ENCODE results near the gene SMC5.
"Not testable (repeated sequence)": the region's sequence is repeated elsewhere in the genome, so short reads cannot be mapped to it uniquely, and the experiment has no call there.

SMC5 gene

DNA sequence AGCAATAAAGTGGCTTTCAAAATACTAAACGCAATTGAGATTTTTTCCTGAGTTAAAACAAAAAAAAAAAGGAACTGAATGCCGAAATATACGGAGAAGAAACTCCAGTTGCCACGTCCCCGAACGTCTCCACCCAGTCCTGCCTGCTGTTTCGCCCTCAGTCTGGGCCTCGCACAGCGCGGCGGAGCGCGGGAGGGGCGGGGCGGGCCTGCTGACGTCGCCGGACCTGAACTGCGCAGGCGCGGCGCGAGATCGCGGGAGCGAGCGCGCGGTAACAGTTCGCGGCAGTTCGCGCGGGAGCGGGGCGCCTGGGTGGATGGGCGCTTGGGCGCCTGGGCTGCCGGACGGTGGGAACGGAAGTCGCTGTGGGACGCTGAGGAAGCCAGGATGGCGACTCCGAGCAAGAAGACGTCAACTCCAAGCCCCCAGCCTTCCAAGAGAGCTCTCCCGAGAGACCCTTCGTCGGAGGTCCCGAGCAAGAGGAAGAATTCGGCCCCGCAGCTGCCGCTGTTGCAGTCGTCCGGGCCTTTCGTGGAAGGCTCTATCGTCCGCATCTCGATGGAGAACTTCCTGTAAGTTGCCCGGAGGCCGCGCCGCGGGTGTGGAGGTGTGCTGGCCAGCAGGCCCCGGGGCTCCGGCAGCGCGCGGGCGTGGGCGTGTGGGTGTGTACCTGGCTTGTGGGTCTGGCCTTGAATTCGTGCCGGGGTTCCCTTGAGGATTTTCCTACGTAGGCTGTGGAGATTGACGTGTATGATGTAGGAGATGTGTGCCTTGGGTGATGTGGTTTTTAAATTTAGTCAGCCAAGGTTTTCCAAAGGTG is at the start of gene SMC5:
TSS of gene SMC5 (plus strand) at position 287 of the 820 bp plus-strand sequence. CDS start at position 388, 101 bp downstream.
- peak; percentile 91 for DNase-seq (ENCODE audit: low spot score)

DNA sequence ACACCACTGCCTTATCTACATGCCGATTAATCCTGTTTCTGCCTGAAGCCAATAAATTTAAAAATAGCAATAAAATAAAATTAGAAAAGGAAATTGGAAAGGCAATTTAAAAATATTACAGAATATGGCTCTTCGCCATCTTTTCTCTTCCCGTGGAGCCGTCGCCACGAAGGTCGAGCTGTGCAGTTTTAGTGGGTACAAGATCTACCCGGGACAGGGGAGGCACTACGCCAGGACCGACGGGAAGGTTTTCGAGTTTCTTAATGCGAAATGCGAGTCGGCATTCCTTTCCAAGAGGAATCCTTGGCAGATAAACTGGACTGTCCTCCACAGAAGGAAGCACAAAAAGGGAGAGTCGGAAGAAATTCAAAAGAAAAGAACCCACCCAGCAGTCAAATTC is 41.7 kb upstream of the SMC5 start:
- DNase-seq (ENCODE audit: low spot score), result no peak

DNA sequence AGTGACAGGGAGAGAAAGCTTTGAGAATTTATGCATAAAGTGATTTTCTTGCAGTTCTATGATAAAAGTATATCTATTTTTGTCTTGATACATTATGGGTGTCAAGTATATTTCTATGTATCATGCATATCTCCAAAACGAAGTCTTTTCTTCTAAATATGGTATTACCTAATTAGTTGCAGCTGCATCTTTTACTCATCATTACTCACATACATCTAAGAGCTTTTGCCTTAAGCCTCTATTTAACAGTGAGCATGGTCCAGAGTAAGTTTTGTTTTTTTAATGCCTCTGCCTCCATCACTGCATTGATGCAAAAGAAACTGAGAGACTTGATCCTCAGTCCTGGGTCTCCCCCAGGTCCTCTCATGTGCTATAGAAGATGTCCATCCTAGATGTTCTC is 40.0 kb upstream of the SMC5 start:
- DNase-seq (ENCODE audit: low spot score), result no peak

DNA sequence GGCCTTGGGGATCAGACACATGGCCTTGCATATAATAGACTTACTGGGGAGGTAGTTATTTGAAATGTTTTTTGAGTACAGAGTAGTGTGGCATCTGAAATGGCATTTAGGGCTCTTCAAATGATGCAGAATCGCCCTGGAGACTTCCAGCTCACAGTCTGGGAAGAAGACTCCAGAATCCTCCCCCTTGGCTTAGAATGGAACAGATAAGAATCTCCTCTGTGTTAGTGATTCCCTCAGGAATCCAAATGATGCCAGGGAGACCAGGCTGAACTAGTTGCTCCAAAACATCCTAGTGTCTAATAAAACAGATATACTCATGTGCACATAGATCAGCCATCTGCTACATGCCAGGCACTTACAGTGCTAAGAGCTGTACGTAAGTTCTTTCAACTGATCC is 38.6 kb upstream of the SMC5 start:
- no peak for DNase-seq (ENCODE audit: low spot score)

DNA sequence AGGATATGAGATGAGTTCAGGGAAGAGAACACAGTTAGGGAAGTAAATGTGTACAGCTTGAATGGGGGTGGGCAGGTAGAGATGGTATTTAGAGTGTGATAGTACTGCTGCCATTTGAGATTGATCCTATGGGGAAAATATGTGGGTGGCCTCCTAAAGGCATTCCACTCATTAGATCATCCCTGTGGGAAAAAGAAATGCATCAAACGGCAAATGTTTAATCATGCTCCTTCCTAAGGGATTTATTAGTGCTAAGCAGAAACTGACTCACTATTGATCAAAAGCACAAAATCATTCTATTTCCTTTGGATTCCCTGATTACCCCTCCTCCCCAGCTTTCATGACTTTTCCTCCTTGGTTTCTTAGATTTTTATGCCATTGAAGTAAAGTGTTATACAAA is 36.4 kb upstream of the SMC5 start:
- no peak for DNase-seq (ENCODE audit: low spot score)

DNA sequence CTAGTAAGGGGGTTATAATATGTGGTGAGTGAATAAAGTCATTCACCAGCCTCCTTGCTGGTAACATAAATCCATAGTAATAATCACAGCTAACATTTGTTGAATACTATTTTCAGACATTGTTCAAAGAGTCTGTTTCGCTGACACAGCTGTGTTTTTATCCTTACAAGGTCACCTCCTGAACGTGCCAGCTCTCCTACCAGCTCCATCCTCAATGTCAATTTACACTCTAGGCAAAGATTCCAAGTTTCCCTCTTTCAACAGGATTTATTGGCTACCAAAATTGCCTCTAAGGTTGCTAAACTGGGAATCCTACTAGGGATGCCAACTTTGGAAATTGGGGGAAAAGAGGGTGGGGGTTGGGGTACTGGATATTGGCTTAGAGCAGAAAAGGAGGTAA is 30.7 kb upstream of the SMC5 start:
- no peak for DNase-seq (ENCODE audit: low spot score)

DNA sequence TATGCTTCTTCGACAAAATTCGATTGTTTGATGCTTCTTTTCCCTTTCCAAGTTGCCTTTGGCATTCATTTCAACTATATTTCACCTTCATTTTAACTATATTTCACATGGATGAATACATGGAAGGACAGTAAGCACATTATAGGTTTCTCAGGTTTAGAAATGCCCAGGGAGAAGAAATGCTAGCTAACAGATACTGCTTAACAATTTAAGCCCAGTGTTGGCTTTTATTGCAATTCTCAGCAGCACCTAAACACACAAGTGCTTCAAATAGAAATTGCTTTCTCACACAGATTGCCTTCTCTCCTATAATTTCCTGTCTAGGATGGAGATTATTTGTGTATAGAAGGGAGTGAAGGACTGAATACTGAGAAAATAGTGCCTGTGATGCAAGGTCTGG is 30.2 kb upstream of the SMC5 start:
- DNase-seq (ENCODE audit: low spot score), result no peak

DNA sequence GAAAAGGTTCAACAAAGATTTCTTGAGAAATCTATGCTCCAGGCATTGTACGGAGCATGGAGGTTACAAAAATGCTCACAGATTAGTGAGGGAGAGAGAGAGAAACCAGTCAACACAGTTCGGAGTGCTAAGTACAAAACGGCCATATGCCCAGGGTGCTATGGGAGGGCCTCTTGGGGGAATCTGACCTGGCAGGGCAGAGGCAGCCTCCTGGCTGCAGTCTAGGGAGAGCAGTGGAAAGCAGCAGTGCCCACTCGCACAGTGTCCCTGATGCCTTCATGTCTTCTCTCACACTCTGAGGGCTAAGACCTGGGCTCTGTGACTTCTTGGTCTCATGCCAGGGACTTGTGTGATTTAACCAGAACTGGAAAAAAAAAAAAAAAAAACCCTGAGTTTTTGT is 29.8 kb upstream of the SMC5 start:
- DNase-seq (ENCODE audit: low spot score), result no peak

DNA sequence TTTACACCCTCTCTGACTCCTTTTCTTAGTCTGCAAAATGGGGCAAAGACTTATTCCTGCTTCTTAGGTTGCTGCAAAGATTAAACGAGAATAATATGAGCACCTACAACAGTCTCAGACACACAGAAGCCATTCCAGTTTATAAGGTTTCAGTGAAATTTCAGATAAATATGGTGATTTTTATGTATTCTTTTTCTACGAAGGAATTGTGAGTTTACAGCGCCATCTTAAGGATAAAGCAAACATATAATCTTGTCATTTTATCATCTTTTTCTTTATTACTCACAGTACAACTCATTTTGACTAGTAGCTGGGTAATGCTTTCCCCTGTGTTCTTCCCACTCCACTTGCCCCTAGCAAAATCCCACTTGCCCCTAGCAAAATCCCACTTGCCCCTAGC is 29.2 kb upstream of the SMC5 start:
- DNase-seq (ENCODE audit: low spot score), result peak; percentile 14

DNA sequence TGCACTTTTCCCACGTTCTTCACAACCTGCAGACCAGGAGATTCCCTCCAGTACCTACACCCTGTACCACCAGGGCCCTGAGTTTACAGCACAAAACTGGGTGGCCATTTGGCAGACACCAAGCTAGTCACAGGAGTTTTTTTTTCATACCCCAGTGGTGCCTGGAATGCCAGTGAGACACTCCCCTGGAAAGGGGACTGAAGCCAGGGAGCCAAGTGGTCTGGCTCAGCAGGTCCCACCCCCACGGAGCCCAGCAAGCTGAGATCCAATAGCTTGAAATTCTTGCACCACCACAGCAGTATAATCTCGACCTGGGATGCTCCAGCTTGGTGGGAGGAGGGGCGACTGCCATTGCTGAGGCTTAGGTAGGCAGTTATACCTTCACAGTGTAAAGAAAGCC is 26.3 kb upstream of the SMC5 start:
- no peak for DNase-seq (ENCODE audit: low spot score)

DNA sequence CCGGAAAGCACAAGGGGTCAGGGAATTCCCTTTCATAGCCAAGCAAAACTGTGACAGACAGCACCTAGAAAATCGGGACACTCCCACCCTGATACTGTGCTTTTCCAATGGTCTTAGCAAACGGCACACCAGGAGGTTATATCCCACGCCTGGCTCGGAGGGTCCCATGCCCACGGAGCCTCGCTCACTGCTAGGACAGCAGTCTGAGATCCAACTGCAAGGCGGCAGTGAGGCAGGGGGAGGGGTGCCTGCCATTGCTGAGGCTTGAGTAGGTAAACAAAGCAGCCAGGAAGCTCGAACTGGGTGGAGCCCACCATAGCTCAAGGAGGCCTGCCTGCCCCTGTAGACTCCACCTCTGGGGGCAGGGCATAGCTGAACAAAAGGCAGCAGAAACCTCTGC is 24.6 kb upstream of the SMC5 start:
- DNase-seq (ENCODE audit: low spot score), result not testable (repeated sequence)

DNA sequence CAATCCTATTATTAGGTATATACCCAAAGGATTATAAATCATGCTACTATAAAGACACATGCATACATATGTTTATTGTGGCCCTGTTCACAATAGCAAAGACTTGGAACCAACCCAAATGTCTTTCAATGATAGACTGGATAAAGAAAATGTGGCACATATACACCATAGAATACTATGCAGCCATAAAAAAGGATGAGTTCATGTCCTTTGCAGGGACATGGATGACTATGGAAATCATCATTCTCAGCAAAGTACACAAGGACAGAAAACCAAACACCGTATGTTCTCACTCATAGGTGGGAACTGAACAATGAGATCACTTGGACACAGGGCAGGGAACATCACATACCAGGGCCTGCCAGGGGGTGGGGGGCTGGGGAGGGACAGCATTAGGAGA is 12.8 kb upstream of the SMC5 start:
- not testable (repeated sequence) for DNase-seq (ENCODE audit: low spot score)

DNA sequence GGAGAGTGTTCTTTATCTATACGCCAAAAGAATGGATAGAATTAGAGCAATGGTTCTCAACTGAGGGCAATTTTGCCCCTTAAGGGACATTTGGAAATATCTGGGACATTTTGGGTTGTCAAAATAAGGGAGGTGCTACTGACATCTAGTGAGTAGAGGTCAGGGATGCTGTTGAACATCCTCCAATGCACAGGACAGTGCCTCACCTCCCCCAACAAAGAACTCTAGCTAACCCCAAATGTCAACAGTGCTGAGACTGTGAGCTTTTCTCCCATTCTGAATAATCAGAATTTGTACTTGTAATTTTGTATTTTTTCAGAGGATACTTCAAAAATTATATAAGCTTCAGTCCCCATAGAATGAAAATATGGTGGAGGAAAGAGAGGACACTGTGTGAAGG is 8.6 kb upstream of the SMC5 start:
- DNase-seq (ENCODE audit: low spot score), result no peak

DNA sequence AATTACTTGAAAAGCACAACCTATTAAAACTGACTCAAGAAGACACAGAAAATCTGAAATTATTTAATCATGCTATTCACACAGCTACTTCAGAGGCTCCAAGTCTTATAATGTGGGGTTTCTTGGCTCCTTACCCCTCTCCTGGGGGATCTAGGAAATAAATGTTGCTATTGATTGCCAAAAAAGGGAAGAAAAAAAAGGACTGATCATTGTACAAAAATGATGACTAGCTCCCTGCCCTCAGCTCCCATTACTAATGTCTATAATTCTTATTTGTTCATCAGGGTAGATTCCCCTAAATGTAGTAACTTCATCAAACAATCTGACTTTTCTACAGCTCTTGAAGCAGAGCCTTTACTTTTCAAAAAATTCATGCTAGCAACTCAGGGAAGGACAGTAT is 3.3 kb upstream of the SMC5 start:
- DNase-seq (ENCODE audit: low spot score), result no peak

DNA sequence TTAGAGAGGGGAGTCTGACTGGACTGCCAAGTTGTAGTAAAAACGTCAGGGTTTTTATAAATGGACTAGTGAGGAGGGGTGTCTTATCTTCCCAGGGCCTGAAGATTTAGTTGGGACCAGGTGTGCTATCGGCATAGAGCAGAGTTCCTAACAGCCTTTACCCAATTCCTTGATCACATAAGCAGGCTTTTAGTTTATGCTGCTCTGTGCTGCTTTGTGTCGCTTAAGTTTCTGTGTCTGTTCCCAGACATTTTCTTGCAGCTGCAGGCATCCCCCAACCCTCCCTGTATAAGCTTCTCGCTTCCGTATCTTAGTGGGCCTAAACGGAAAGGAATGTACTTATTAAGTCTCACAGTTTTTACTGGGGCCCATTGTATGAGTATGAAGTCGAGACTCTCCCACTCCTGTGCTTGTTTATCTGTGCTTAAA is 2.6 kb upstream of the SMC5 start:
- no peak for DNase-seq (ENCODE audit: low spot score)

DNA sequence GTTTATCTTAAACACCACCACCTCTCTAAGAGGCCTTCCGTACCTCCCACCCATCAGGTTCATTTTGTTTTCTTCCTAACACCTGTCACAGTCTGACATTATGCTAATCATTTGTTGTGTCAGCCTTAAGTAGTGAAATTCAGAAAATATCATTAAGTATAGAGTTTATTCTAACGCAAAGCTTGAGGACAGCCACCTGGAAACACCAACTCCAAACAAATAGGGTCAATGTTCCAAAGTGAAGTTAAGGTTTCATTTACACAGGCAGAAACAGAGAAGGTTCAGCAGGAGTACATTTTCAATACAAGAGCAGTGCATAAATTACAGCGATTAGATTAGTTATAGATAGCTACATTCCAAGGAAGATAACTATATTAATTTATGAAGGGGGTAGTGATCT is 1.3 kb upstream of the SMC5 start:
- DNase-seq (ENCODE audit: low spot score), result no peak

DNA sequence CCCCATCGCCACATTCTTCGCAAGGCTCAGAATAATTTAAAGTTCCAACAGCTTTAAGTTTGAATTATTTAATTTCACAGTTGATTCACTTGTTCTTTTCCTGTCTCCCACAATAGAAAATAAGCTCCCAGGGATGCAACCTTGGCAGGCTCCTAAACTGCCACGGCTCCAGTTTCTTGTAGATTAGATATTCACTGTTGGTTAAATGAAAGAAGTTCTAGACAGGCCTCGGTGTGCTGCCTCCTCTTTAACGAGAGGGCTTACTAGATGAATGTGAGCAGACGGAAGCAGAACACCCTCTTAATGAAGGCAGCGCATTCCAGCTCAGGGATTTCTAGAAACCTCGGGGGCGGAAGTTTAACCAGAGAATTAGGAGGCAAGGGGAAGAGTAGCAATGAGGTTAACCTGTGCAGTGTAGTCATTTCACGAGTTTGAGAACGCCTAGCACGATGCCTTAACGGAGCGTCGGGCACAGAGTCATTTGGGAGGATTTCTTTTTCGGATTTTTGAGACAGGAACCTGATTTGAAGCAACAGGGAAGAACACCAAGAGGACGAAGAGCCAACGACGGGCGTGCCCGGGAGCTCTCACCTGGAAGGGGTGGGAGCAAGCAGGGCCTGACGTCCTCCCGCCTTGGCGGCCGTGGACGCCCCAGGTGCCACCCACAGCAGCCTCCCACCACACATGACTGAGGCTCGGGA is 637 bp upstream of the SMC5 start:
- peak; percentile 70 for DNase-seq (ENCODE audit: low spot score)

DNA sequence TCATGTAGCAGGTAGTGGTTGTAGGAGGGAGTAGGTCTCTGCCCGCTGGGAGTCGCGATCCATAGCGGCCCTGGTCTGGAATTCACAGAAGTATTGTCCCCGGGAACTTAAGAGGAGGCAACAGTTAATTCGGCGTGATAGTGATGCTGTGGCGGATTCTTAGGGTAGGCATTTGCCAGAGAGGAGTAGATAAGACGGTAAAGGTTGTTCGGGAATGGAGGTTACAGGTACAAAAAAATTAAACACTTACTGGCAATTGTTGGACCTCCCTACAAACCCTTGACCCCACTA is 679 bp downstream of the SMC5 start:
- no peak for DNase-seq (ENCODE audit: low spot score)

DNA sequence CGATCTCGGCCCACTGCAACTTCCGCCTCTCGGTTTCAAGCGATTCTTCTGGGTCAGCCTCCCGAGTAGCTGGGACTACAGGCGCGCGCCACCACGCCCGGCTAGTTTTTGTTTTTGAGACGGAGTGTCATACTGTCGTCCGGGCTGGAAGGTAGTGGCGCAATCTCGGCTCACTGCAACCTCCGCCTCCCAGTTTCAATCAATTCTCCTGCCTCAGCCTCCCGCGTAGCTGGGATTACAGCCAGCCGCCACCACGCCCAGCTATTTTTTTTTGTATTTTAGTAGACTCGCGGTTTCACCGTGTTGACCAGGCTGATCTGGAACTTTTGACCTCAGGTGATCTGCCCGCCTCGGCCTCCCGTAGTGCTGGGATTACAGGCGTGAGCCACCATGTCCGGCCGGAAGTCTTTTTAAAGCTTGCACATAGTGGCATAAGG is 1.2 kb downstream of the SMC5 start:
- no peak for DNase-seq (ENCODE audit: low spot score)

DNA sequence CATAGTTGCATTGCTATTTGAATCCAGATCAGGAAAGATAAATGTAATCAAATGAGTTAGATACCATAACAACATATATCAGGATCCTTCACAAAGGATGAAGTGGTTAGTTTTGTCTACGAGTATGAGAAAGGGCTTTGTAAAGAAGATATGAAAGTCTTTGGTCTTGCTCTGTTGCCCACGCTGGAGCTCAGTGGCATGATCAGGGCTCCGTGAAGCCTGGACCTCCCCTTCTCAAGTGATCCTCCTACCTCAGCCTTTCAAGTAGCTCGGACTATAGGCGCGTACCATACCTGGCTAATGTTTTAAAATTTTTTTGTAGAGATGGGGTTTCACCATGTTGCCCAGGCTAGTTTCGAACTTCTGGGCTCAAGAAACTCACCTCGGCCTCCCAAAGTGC is 1.8 kb downstream of the SMC5 start:
- no peak for DNase-seq (ENCODE audit: low spot score)

DNA sequence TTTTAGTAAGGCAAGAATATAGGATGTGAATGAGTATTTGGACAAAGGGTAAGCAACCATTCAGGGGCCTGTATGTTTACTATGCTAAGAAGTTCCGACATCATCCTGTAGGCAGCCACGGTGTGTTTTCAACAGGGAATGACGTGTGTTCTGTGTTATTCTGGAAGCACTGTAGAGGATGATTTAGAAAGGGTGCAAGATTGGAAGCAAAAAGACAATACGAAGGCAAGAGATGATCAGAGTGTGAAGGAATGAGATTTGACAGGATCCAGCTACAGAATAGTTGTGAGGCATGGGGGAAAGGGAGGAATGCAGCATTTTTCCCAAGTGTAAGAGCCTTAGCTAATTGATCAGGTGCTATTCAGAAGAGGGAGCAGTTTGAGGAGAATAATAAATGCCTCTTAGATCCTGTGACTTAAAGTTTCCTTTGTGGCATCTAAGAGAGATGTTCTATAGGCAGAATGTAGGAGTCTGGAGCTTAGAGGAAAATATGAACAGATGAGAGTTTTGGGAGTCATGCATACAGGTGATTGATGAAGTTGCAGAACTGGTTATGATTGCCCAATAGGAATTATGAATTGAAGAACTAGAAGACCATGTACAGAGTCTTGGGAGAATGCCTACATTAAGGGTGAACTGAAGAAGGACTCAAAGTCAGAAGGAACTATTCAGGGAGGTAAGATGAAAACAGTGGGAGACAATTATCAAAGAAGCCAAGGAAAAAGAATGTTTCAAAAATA is 2.5 kb downstream of the SMC5 start:
- no peak for DNase-seq (ENCODE audit: low spot score)

DNA sequence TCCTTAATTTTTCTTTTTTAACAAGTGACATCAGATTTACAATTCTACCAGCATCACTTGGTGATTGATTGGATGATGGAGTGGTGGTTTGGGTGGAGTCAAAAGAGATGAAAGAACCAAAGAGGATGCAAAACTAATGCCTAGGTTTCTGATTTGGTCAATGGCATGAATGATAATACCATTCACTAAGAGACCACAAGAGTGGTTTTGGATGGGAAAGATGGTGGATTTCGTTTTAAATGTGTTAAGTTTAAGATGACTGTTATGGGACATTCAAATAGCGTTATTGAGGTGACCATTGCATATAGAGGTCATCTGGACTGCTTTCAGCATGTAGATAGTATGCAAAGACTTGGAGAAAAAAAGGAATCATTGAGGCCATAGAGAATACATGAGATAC is 3.6 kb downstream of the SMC5 start:
- DNase-seq (ENCODE audit: low spot score), result no peak

DNA sequence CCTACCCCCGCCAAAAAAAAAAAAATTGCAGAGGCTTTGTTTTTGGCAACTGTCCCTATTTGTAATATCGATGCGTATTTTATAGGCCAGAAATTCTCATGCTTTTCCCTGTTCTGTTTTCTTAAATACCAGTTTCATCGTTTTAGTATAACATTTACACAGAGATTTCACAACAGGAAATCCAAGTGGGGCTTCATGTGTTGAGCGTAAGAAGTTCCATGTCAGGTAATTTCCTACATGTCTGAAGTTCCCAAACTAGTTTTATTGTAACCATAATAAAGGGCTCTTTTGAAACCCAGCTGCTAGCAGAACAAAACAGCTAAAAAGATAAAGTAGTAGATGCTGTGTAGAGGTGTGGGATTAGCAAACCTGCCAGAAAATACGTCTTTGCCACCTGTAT is 4.2 kb downstream of the SMC5 start:
- DNase-seq (ENCODE audit: low spot score), result no peak
